HCT116 (cell line): Measurements from ENCODE around the gene UBE2D4. TPM values are rescaled to one million over a fixed set of nuclear protein-coding genes. Genes with fewer than 3 reads are reported as not detected.
"Not testable (repeated sequence)": the region's sequence is repeated elsewhere in the genome, so short reads cannot be mapped to it uniquely, and the experiment has no call there.

Experiments used
- ATAC-seq: fragments of 200-7000 bp; cut with Tn5 transposase; 2 replicates; pipeline ENCODE4 v1.9.1; 2020; ENCODE audit warnings: mild to moderate bottlenecking, moderate library complexity
- BruUV-seq: library from RNA; stranded (reverse); fragments of 400-500 nt; replicated peaks from 2 replicates; lab custom pipeline; 2021; lab: Mats Ljungman, UMichigan
- CTCF ChIA-PET: fragments of 300-600 bp; sonication (Branson Sonifier 250); formaldehyde crosslinking; loops from one replicate; lab custom pipeline; 2021; ENCODE audit warnings: antibody characterized with exemption; lab: Charles Lee
- POLR2A ChIA-PET: fragments of 300-600, 350-600 bp; sonication (Branson Sonifier 250); formaldehyde crosslinking; loops from one replicate; lab custom pipeline; 2021; ENCODE audit warnings: antibody characterized with exemption; lab: Charles Lee
- RAD21 ChIA-PET, 2 experiments: fragments of 300-600 bp; sonication (Branson Sonifier 250); formaldehyde crosslinking; loops; one replicate each; lab custom pipeline; 2023; ENCODE audit warnings: low total read pairs in 2 of 2; ENCODE audit not compliant: uncharacterized antibody in 2 of 2, unreplicated experiment in 2 of 2, low non-redundant PET in 1 of 2; lab: Charles Lee
- DNase-seq: peaks from one replicate; pipeline ENCODE4 v3.0.0-alpha.2; 2010; ENCODE audit warnings: low read depth, low spot score
- H2AFZ ChIP-seq: fragments of 200-600 bp; shearing (Covaris generic), sonication (generic); 2 replicates; pipeline ENCODE4 v1.6.1; 2017; ENCODE audit warnings: low read depth, mixed run types, mixed read lengths, antibody characterized with exemption, low read length; ENCODE audit not compliant: poor library complexity, severe bottlenecking
- H3K27ac ChIP-seq: 2 replicates; pipeline ENCODE4 v1.5.1; 2012; ENCODE audit warnings: low read depth, low read length
- H3K27me3 ChIP-seq: fragments of 200-600 bp; sonication (generic); 2 replicates; pipeline ENCODE4 v1.6.1; 2016; ENCODE audit warnings: mixed run types, low read length, mixed read lengths; ENCODE audit not compliant: insufficient read depth
- H3K36me3 ChIP-seq, 2 experiments: fragments of 200-500 bp in 1 of 2; fragments of 200-600 bp in 1 of 2; sonication (Bioruptor generic) in 1 of 2; sonication (generic) in 1 of 2; 2 replicates each; pipeline versions ENCODE4 v1.5.1 to v1.6.1; 2014 to 2016; ENCODE audit warnings: low read length in 2 of 2, inconsistent platforms in 1 of 2, mixed read lengths in 1 of 2, mixed run types in 1 of 2; ENCODE audit not compliant: insufficient read depth in 2 of 2, control insufficient read depth in 1 of 2
- H3K4me1 ChIP-seq, 2 experiments: fragments of 200-600 bp in 1 of 2; sonication (generic) in 1 of 2; 2 replicates each; pipeline versions ENCODE4 v1.5.1 to v1.6.1; 2012 to 2017; ENCODE audit warnings: low read length in 2 of 2, inconsistent platforms in 1 of 2, mild to moderate bottlenecking in 1 of 2, mixed read lengths in 1 of 2, mixed run types in 1 of 2, moderate library complexity in 1 of 2; ENCODE audit not compliant: insufficient read depth in 2 of 2, control insufficient read depth in 1 of 2
- H3K4me2 ChIP-seq: fragments of 200-600 bp; sonication (generic); 2 replicates; pipeline ENCODE4 v1.6.1; 2017; ENCODE audit warnings: mixed run types, low read length, mixed read lengths
- H3K4me3 ChIP-seq, 2 experiments: fragments of 200-600 bp in 1 of 2; sonication (generic) in 1 of 2; replicated peaks in 1 of 2; 2 replicates each; pipeline ENCODE4 v1.5.1; 2011 to 2016; ENCODE audit warnings: low read length in 2 of 2, control low read depth in 1 of 2, low read depth in 1 of 2, mild to moderate bottlenecking in 1 of 2, mixed read lengths in 1 of 2, mixed run types in 1 of 2
- H3K79me2 ChIP-seq: fragments of 200-600 bp; sonication (generic); 2 replicates; pipeline ENCODE4 v1.6.1; 2017; ENCODE audit warnings: mild to moderate bottlenecking, mixed run types, low read length, moderate library complexity, mixed read lengths; ENCODE audit not compliant: insufficient read depth
- H3K9ac ChIP-seq: fragments of 200-600 bp; sonication (generic); 2 replicates; pipeline ENCODE4 v1.6.1; 2016; ENCODE audit warnings: low read length, mixed read lengths
- H3K9me2 ChIP-seq: fragments of 200-600 bp; sonication (generic), shearing (Covaris generic); 2 replicates; pipeline ENCODE4 v1.6.1; 2017; ENCODE audit warnings: mixed run types, mild to moderate bottlenecking, moderate library complexity; ENCODE audit not compliant: insufficient read depth
- H3K9me3 ChIP-seq, 2 experiments: fragments of 200-500 bp in 1 of 2; fragments of 200-600 bp in 1 of 2; sonication (Bioruptor generic) in 1 of 2; sonication (generic) in 1 of 2; 2 replicates each; pipeline ENCODE4 v1.6.1; 2014 to 2017; ENCODE audit warnings: low read length in 2 of 2, mixed read lengths in 2 of 2, inconsistent platforms in 1 of 2, low read depth in 1 of 2, mild to moderate bottlenecking in 1 of 2, mixed run types in 1 of 2, moderate library complexity in 1 of 2; ENCODE audit not compliant: control insufficient read depth in 1 of 2, insufficient read depth in 1 of 2
- H4K20me1 ChIP-seq: fragments of 200-600 bp; sonication (generic), shearing (Covaris generic); 2 replicates; pipeline ENCODE4 v1.6.1; 2017; ENCODE audit warnings: mixed run types, mild to moderate bottlenecking, moderate library complexity; ENCODE audit not compliant: insufficient read depth
- RAD21 ChIP-seq: IDR thresholded peaks from 2 replicates; pipeline ENCODE4 v1.6.1; 2012; ENCODE audit warnings: low read depth, mild to moderate bottlenecking
- intact Hi-C: fragments of 100-400 bp; cut with micrococcal nuclease; formaldehyde crosslinking; loops from 2 replicates; pipeline ENCODE4 v1.10.0; 2022
- total RNA-seq: library from RNA; stranded (reverse); gene quantifications from one replicate; pipeline ENCODE4 v1.2.1, GENCODE V29; 2021; ENCODE audit not compliant: unreplicated experiment
- TF ChIP-seq, protein P1 (sequence below), 3 experiments: fragments of 200-600 bp in 1 of 3; sonication (generic) in 1 of 3; IDR thresholded peaks in 2 of 3; conservative IDR thresholded peaks in 1 of 3; 2 replicates each; pipeline ENCODE4 v1.5.1; 2012 to 2017; ENCODE audit warnings: low read depth in 2 of 3, low read length in 2 of 3, antibody characterized with exemption in 1 of 3, borderline replicate concordance in 1 of 3, control low read depth in 1 of 3, mild to moderate bottlenecking in 1 of 3, mixed read lengths in 1 of 3, mixed run types in 1 of 3, moderate library complexity in 1 of 3; ENCODE audit not compliant: insufficient read depth in 1 of 3

UBE2D4 gene
- total RNA-seq, 1 experiment from 2014 or later: 12.9 TPM

DNA sequence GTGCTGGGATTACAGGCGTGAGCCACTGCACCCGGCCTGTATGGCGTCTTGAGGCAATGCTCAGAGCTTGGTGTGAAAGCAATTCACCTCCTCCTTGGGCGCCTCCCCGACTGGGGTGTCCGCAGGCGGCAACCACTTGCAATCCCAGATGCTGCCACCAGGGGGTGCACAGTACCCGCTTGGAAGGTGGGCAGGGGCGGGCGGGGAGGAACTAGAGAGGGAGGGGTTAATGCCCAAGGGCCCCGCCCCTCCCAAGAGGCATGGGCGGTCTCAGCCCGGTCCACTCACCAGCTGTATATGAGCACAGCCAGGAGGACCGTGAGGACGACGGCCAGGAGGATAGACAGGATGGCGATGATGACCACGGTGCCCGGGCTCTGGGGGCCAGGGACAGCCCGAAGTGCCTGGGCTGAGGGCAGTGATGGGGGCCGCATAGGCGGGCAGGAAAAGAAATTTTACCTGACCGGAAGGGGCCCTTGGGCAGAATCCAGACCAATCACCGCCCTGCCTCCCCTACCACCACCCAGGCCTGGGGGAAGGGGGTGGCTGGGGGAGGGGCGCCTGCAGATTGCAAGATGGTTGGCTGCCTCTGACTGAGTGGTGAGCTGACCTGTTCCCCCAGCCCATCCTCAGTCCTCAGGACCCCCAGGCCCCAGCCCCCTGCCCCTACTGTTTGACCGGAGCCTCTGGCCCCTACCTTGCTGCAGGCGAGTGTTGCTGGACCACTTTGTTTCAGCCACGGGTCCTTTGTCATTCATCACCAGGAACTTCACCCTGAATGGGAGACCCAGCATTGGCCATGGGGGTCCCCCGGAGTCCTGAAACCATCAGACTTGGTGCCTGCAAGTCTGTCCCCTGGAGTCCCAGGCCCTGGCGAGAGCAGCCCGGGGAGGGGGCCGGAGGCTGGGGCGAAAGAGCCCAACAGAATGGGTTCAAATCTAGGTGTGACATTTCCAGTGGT, 59.9 kb downstream of the UBE2D4 start:
- intact Hi-C loops, H3K79me2 ChIP-seq, POLR2A ChIA-PET, H4K20me1 ChIP-seq, H3K27me3 ChIP-seq, CTCF ChIA-PET, H2AFZ ChIP-seq, H3K27ac ChIP-seq, BruUV-seq, H3K9me3 ChIP-seq, H3K36me3 ChIP-seq, H3K4me3 ChIP-seq, H3K9ac ChIP-seq, H3K4me2 ChIP-seq, H3K4me1 ChIP-seq, H3K9me2 ChIP-seq: not testable (repeated sequence)
- DNase-seq (peak; percentile 33), ATAC-seq (peak; percentile 95)
- peak; percentile 66 for TF ChIP-seq RAD21
- TF ChIP-seq, protein P1, sequence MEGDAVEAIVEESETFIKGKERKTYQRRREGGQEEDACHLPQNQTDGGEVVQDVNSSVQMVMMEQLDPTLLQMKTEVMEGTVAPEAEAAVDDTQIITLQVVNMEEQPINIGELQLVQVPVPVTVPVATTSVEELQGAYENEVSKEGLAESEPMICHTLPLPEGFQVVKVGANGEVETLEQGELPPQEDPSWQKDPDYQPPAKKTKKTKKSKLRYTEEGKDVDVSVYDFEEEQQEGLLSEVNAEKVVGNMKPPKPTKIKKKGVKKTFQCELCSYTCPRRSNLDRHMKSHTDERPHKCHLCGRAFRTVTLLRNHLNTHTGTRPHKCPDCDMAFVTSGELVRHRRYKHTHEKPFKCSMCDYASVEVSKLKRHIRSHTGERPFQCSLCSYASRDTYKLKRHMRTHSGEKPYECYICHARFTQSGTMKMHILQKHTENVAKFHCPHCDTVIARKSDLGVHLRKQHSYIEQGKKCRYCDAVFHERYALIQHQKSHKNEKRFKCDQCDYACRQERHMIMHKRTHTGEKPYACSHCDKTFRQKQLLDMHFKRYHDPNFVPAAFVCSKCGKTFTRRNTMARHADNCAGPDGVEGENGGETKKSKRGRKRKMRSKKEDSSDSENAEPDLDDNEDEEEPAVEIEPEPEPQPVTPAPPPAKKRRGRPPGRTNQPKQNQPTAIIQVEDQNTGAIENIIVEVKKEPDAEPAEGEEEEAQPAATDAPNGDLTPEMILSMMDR (IDR thresholded peaks at IDR 0.05 in 2 of 3, conservative IDR thresholded peaks at IDR 0.05 in 1 of 3; ENCODE audit: borderline replicate concordance in 1 of 3, insufficient read depth in 1 of 3, low read depth in 2 of 3, low read length in 2 of 3): peak; percentile 33 to 54 (median 40); a peak in 4 of 6 replicates
- RAD21 ChIA-PET: interaction anchor here in 1 of 2 experiments (0.6 kb wide), 1 partner anchor 237 kb away, joined by 3 read pairs; no protein-coding TSS in a partner anchor

DNA sequence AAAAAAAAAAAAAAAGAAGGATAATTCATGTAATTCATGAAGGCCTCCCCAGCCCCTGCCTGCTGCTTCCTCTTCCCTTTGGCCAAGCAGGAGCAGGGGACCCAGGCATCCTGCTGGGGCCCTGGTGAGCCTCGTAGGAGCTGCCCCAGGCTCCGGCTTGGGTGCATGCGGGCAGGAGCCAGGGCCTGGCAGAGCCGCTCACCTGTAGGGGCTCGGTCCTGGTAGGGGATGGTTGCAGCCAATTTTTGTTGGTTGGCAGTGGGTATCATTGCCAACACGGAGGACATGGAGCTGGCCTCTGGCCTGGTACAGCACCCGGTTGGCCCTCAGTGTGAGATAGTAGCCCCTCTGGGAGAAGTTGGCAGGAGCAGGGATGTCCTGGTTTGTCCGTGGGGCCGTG, 61.2 kb downstream of the UBE2D4 start:
- intact Hi-C loops, ATAC-seq, H3K4me2 ChIP-seq, RAD21 ChIA-PET, H3K27me3 ChIP-seq, CTCF ChIA-PET, H3K79me2 ChIP-seq, H2AFZ ChIP-seq, H3K4me1 ChIP-seq, H3K9me2 ChIP-seq, H3K27ac ChIP-seq, H3K4me3 ChIP-seq, H3K36me3 ChIP-seq, POLR2A ChIA-PET, DNase-seq, BruUV-seq, H4K20me1 ChIP-seq, H3K9ac ChIP-seq, H3K9me3 ChIP-seq: not testable (repeated sequence)

DNA sequence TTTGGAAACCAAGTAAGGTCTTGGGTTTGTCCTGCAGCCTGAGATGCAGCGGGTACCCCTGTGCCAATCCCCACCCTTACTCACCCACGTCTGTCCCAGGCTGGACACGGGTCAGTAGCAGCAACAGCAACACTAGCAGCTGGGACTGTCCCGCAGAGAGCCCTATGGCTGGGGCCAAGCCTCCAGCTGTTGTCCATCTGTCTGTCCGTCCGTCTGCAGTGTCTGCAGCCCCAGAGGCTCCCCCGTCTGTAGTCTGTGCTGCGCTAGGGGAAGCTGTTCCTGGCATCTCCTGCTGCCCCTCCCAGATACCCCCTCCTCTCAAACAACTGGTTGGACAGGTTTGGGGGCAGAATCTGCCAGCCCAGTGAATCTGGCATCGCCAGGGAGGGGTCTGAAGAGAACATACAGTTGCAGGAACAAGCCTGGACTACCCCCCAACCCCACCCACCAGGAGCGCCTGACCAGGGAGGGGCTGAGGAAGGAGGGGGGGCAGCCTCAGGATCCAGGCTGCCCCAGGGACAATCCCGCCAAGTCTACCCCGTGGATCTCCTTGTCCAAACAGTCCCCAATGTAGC, 63.9 kb downstream of the UBE2D4 start:
- H3K4me3 ChIP-seq, H3K4me1 ChIP-seq, intact Hi-C loops, H3K27me3 ChIP-seq, POLR2A ChIA-PET, H3K79me2 ChIP-seq, CTCF ChIA-PET, DNase-seq, H3K9me2 ChIP-seq, H3K27ac ChIP-seq, H2AFZ ChIP-seq, H3K36me3 ChIP-seq, H3K9me3 ChIP-seq, H3K9ac ChIP-seq, ATAC-seq, BruUV-seq, RAD21 ChIA-PET, H3K4me2 ChIP-seq, H4K20me1 ChIP-seq: not testable (repeated sequence)
